Hippocampal formation (tissue), 2 donors: ENCODE results near the gene NT5DC4.

Experiments used
- DNase-seq, 2 donors: peaks; one replicate each; lab custom pipeline; 2025; lab: John Stamatoyannopoulos, UW

The NT5DC4 gene

GRCh38 chr2:112754564-112754963 lies 33.7 kb downstream of the NT5DC4 start:
- DNase-seq, result no peak

- no peak for DNase-seq
These were observed 34.6 kb downstream of the NT5DC4 start for GRCh38 chr2:112755444-112755843.

- DNase-seq, result no peak
These were observed 35.4 kb downstream of the NT5DC4 start for GRCh38 chr2:112756207-112756606.

- DNase-seq, result no peak
These were observed 36.4 kb downstream of the NT5DC4 start for GRCh38 chr2:112757265-112757664.

GRCh38 chr2:112758711-112759110 lies 37.9 kb downstream of the NT5DC4 start:
- no peak for DNase-seq

GRCh38 chr2:112760149-112760548 lies 39.3 kb downstream of the NT5DC4 start:
- DNase-seq, result no peak

- DNase-seq, result no peak
These were observed 41.5 kb downstream of the NT5DC4 start for GRCh38 chr2:112762276-112762675.

GRCh38 chr2:112764071-112765044 lies 43.5 kb downstream of the NT5DC4 start, which contains the start of gene CKAP2L:
CKAP2L (minus strand) TSS chr2:112764609; CDS start chr2:112764598, 11 bp downstream.
- peak; percentile 92 for DNase-seq

GRCh38 chr2:112765251-112765650 lies 44.4 kb downstream of the NT5DC4 start:
- DNase-seq, result no peak

GRCh38 chr2:112767693-112768330 lies 47.0 kb downstream of the NT5DC4 start:
- no peak for DNase-seq

- no peak for DNase-seq
These were observed 47.6 kb downstream of the NT5DC4 start for GRCh38 chr2:112768432-112768831.

- DNase-seq, result peak in 1 of 2 donors; percentile 10
These were observed 51.5 kb downstream of the NT5DC4 start for GRCh38 chr2:112772322-112772721.

GRCh38 chr2:112772911-112773475 lies 52.2 kb downstream of the NT5DC4 start:
- no peak for DNase-seq

- no peak for DNase-seq
These were observed 52.7 kb downstream of the NT5DC4 start for GRCh38 chr2:112773556-112773955.

- DNase-seq, result no peak
These were observed 53.9 kb downstream of the NT5DC4 start for GRCh38 chr2:112774536-112775285.

GRCh38 chr2:112776113-112776512 lies 55.3 kb downstream of the NT5DC4 start:
- no peak for DNase-seq

- no peak for DNase-seq
These were observed 56.2 kb downstream of the NT5DC4 start for GRCh38 chr2:112777036-112777435.

- no peak for DNase-seq
These were observed 58.8 kb downstream of the NT5DC4 start for GRCh38 chr2:112779598-112779997.

GRCh38 chr2:112782234-112782799 lies 61.5 kb downstream of the NT5DC4 start:
- DNase-seq, result no peak

- DNase-seq, result no peak
These were observed 62.4 kb downstream of the NT5DC4 start for GRCh38 chr2:112783187-112783714.
